Right renal pelvis (tissue), 4 donors: ENCODE measurements around the gene SNRPA. TPM values are rescaled to one million over a fixed set of nuclear protein-coding genes. Genes with fewer than 3 reads are reported as not detected.

Source experiments
- DNase-seq, 4 donors: peaks; one replicate each; pipeline ENCODE4 v3.0.0-alpha.2; 2013; ENCODE audit warnings: low read depth in 4 of 4, low spot score in 3 of 4, missing footprints in 1 of 4
- polyA plus RNA-seq, 4 donors: library from polyadenylated mRNA; unstranded; fragments of 120-200 nt; gene quantifications; one replicate each; pipeline ENCODE4 v1.2.1, GENCODE V29; 2013; ENCODE audit not compliant: insufficient read length in 4 of 4

Gene SNRPA
- polyA plus RNA-seq: 100 to 1,000 TPM; 114 to 126 (median 122) TPM

DNA sequence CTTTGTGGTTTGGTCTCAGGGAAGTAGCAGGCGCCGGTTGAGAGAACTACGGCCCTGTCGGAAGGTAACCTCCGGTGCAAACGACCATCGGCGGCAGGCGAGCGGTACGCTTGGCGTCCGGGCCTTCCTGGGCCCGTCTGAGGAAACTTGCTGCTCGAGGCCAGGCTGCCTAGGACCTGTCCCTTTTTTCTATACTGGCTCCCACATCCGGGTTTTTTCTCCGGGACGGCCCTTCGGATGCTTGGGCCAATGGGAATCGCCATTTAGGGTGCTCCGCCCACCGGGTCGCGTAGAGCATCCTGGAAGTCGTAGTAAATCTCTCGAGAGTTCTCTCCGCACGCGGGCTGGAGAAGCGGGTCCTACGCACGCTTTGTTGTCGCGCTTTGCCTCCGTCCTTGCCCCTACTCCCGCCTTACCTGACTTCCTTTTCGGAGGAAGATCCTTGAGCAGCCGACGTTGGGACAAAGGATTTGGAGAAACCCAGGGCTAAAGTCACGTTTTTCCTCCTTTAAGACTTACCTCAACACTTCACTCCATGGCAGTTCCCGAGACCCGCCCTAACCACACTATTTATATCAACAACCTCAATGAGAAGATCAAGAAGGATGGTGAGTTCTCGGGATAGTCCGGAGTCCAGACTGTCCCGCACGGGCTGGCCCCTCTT, at the start of gene SNRPA:
TSS of gene SNRPA (plus strand) at position 330 of the 664 bp plus-strand sequence. CDS start at position 536, 206 bp downstream.
- peak; percentile 96 to 100 (median 98) for DNase-seq

DNA sequence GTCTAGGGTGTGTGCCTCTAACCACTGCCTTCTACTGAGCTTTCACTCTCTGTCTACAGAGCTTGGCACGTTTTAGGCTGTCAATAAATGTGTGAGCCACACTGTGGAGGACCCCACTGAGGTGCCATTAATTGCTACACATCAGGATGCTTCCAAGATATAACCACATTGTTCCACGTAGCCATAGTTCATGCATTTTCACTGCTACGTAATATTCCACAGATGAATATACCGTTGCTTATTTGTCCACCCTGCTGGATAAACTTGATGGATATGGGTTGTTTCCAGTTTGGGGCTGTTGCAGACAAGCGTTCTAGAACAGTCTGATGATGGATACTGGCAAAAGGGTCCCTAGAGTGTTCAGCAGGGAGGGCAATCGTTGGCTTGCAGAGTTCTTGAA, 49.2 kb upstream of the SNRPA start:
- DNase-seq: no peak

DNA sequence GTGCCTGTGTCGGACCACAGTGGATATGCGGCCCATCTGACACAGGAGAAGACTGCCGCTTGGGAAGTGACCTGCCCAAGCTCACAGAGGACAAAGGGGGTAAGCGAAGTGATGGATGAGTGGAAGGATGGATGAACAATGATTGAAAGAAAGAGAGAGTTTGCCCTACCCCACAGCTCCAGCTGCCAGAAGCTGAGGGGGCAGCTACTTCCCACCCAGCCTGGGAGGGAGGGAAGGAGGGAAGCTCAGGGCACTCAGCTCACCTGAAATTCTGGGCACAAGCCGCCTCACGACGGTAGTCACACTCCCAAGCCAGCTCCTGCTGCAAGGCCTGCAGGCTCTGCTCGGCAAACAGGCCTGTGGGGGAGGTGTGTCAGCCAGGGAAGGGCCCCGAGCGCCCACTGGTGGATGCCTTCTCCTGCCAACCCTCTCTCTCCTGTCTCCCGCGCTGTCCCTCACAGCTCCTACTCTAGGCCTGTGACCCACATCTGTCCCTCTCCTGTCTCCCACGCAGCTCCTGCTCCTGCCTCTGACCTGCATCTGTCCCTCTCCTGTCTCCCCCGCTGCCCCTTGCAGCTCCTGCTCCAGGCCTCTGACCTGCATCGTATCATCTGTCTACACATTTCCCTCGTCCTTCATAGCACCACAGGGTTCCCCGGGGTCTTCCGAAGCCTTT, 48.5 kb upstream of the SNRPA start:
- DNase-seq: no peak

DNA sequence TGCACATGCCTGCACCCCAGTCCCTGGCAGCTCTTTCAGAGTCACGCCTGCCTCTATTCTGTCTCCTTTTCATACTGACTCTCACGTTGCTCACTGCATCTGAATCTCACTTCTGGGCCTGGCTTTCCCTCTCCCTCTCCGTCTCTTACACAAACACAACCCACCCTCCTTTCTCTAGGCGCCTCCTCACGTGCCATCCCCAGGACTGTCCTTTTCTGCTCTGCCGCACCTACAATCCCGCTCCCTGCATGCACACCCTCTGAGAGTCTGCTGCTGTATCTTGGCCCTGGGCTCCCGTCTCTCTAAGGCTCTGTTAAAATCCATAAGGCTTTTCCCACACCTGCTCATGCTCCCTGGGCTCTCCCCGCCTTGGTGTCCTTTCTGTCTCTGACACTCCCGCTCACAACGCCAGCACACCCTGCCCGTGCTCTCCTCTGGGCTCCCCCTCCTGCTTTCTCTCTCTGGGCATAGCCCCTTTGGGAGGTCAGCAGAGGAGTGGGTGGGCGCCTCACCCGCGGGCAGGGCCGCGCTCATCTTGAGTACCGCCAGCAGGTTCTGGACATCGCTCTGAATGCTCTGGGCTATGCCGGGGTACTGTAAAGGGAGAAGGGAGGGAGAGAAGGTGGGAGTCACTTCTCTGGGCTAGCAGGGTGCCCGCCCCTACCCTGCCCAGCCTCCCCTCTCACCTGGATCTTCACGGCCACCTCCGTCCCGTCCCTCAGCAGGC, 47.8 kb upstream of the SNRPA start:
- DNase-seq: no peak

DNA sequence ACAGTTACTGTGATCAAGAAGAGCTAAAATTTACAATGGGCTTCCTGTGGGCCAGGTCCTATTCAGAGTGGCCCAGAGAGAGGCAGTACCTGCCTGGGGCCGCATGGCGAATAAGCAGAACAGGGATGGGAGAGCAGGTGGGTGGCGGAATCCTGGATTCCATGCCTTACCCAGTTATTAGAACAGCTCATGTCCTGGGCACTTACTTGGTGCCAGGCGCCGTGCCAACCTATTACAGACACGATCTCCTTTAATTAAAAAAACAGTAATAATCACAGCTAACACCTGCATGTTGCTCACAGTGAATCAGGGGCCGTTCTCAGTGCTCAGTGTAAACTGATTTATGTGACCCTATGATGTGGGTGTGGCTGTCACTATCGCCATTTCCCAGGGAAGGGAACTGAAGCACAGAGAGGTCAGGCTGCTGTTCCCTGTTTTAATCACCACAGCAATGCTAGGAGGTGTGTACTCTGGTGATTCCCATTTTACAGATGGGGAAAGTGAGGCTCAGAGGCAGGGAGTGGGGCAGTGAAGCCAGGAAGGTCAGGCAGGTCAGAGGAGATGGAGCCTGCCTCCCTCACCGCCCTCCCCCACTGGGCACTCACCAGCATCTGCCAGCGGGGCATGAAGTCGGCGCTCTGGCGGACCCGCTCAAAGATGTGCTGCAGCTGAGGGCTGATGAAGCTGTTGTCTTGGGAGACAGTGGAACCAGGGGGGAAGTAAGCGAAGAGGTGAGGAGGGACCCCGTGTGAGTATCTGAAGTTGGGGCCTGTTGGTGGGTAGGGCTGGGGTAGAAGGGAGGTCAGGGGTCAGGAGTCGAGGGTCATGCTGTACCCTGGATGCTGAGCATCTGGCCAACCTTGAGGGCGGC, 46.3 kb upstream of the SNRPA start:
- no peak for DNase-seq

DNA sequence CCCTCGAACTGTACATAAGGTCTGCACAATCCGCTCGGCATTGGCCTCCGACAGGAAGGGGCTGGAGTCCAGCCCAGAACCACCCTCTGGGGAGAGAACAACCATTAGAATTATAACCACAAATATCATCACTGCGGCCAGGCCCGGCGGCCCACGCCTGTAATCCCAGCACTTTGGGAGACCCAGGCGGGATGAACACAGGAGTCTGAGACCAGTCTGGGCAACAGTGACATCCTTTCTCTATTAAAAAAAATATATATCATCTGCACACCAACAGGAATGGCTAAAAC, 45.7 kb upstream of the SNRPA start:
- no peak for DNase-seq

DNA sequence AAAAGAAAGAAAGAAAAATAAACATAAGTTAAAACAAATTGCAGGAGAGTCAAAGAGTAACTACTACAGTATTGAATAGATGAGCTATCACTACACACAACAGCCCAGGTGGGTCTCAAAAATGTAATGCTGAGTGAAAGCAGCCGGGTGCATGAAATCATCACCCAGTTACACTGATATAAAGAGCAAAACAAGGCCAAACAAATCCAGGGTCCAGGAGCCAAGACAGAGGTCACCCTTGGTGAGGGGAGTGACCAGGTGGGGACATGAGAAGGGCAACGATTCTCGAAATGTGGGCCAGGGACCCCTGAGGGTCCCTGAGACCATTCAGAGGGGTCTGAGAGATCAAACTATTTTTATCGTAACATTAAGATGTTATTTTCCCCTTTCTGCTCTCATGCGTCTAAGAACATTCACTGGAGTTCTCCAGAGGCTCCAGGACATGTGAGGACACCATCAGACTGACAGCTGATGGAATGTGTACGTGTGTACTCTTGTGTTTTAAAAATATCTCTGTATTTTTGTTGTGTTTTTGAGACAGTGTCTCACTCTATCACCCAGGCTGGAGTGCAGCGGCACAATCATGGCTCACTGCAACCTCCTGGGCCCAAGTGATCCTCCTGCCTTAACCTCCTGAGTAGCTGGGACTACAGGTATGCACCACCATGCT, 44.9 kb upstream of the SNRPA start:
- DNase-seq: no peak

DNA sequence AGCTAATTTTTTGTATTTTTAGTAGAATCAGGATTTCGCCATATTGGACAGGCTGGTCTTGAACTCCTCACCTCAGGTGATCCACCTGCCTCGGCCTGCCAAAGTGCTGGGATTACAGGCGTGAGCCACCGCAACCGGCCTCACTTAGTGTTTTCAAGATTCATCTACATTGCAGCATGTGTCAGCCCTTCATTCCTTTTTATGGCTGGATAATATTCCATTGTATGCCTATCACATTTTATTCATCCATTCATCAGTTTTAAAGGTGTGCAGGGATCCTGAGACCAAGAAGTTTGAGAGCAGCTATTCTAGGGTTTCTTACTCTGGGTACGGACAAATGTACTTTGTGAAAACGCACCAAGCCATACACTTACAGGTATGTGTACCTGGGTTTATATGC, 43.4 kb upstream of the SNRPA start:
- no peak for DNase-seq

DNA sequence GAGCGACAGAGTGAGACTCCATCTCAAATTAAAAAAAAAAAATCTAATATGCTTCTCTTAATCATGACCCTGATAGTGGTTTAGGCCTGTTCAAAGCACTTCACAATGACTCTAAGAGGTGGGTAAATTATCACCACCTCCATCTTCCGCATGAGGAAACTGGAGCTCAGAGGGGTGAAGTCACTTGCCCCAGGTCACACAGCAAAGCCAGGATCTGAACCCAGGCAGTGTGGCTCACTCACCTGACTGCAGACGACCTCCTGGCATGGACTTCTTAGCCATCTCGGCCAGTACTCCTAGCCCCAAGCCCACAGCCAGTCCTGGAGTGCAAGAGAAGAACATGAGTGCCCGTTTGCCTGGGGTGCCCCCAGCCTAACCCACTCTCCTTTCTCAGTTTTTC, 41.2 kb upstream of the SNRPA start:
- DNase-seq: no peak

DNA sequence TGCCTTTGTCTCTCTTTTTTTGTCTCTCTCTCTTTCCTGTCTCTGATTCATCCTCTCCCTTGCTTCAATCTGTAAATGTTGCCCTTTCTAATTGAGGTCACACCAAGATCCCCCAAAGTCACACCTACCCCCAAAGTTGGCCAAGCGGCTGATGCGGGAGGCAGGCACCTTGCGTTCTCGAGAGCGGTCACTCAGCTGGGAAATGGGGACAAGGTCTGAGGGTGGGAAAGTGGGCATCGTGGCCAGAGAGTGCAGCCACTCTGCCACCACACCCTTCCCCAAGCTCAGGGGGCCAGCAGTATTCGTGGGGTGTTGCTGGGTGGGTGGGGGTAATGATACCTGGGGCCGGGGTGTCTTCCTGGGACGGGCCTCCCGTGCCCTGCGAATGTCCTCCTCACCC, 37.1 kb upstream of the SNRPA start:
- DNase-seq: no peak

DNA sequence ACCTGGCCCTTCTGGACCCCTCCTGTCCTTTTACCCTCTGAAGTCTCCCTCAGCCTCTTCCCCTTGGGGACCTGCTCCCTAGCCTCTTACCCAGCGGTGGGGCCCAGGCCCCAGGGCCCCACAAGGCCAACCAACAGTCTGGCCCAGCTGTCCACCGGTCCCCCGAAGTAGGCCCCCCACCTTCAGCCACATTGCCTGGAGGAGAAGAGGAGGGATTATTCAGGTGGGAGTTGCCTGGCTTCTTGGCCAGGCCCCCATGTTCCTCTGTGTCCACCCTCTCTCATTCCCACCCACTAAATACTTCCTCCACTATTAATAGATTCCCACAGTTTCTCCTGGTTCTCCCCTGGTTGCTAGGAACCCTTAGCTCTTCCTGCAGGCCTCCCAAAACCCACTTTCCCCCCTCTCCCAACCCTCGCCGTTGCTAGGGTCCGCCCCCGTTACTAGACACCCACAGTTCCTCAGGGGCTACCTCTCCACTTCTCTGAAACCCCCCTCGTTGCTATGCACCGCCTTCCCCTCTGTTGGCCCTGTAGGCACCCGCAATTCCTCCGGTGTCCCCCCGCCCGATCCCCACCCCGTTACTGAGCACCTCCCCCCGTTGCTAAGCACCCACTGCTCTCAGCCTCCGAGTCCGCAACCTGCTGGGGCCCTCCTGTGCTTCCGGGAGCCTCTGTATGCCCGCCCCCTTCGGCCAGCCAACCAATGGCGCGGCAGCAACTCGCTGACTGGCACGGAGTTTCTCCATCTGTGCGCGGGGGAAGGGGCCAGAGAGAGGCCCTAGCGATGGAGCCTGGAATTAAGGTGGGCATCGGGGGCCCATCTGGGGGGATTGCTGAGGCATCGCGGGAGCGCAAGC, 36.3 kb upstream of the SNRPA start:
- DNase-seq: peak; percentile 85 to 92 (median 90)

DNA sequence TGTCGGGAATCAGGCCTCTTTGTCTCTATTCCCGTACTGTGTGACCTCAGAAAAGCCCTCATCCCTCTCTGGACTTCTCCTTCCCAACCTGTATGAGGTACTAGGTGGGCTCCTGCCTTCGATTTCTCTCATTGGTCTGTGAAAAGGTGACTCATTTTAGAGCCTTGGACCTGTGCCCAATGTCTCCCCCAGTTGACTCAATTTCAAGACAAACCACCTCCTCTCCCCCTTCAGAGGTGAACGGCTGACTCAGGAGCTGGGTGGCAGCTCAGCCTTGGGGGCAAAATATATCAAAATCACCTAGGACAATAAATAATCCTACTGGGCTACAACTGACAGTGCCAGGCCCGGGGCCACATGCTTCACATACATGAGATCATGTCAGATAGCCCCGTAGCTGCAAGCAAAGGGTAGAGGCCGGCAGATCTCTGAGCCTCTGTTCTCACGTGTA, 34.9 kb upstream of the SNRPA start:
- no peak for DNase-seq

DNA sequence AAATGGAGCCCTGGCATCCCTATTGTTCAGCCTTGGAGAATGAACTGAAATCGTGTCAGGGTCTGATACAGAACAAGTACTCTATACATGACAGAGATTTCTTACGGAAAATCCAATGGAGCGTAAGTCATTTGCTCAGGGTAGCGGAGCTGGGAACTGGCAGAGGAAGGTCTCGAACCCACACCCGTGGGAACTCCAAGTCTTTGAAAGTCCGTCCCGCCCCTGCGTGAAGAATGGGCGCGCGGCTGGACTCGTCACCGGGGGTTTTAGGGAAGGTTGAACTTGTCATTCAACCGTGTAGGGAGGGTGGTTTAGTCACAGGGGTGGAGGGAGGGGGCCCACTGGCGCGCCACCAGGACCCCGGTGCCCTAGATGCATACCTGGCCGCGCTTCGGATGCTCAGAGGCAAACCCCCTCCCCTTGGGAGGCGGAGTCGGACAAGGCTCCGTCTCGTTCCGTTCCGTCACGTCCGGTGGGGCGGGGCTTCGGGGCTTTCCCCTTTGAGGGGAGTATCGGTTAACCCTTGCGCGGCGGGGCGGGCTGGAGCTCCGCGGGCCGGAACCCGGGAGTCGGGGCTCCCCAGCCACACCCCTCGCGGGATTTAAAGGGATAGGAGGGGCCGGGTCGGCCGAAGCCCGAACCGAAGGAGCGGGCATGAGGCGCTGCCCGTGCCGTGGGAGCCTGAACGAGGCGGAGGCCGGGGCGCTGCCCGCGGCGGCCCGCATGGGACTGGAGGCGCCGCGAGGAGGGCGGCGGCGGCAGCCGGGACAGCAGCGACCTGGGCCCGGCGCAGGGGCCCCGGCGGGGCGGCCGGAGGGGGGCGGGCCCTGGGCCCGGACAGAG, 34.3 kb upstream of the SNRPA start, which contains the start of the genes COQ8B and ITPKC:
TSS of gene COQ8B (minus strand) at position 405 of the 843 bp plus-strand sequence. CDS start 2,254 bp downstream, outside the sequence.
TSS of gene ITPKC (plus strand) at position 631 of the 843 bp plus-strand sequence. CDS start at position 655, 24 bp downstream.
- peak; percentile 99 for DNase-seq

DNA sequence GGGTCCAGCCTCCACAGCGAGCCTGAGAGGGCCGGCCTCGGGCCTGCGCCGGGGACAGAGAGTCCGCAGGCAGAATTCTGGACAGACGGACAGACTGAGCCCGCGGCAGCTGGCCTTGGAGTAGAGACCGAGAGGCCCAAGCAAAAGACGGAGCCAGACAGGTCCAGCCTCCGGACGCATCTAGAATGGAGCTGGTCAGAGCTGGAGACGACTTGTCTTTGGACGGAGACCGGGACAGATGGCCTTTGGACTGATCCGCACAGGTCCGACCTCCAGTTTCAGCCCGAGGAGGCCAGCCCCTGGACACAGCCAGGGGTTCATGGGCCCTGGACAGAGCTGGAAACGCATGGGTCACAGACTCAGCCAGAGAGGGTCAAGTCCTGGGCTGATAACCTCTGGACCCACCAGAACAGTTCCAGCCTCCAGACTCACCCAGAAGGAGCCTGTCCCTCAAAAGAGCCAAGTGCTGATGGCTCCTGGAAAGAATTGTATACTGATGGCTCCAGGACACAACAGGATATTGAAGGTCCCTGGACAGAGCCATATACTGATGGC, 33.6 kb upstream of the SNRPA start:
- DNase-seq: no peak

DNA sequence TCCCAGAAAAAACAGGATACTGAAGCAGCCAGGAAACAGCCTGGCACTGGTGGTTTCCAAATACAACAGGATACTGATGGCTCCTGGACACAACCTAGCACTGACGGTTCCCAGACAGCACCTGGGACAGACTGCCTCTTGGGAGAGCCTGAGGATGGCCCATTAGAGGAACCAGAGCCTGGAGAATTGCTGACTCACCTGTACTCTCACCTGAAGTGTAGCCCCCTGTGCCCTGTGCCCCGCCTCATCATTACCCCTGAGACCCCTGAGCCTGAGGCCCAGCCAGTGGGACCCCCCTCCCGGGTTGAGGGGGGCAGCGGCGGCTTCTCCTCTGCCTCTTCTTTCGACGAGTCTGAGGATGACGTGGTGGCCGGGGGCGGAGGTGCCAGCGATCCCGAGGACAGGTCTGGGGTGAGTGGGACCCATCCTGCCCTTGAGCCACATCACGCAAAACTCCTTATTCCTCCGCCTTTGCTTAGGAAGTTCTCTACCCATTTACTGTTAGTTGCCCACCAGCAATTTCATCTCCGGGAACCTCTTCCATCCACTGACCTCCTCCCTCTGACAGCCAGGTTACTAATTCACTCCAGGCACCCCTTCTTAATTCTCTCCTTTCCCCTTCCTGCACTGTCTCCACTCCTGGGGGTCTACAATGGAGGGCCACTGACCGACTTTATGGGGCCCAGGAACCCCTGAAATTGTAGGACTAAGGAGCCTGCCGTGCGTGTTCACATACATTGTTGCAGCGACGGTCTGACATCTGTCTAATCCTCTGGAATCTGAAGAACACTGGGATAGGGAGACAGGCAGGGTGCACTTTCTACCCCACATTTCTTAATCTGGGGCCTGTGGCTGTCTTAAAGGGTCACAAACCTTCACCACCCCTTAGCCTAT, 32.9 kb upstream of the SNRPA start:
- DNase-seq: no peak

DNA sequence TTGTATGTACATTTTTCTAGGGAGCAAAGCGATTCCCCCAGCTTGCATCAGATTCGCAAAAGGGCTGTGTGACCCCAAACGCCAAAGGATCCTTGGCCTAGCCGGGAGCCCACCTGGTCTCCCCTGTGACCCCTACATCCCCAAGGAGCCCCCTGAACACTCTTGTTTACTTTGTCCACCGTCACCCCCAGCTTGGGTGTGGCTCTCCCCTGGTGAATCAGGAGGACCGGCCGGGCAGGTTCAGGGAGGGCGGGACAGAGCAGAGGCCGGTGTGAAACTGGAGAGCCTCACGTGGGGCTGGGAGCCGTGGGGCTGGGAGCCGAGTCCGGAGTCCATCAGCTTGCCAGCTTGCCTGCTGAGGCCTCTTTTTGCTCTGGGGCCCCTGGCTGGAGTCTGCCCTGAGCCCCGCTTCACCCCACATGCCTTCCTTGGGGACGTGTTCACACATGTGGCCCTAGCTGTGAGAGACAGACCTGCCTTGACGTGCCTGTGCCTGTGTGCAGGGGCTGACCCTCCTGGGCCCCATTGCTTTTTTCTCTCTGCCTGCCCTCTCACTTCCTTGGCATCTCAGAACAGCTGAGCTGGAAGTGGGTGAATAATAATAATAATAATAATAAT, 32.1 kb upstream of the SNRPA start:
- no peak for DNase-seq
